ENCODE results near the gene RYR2. TPM values are rescaled to one million over a fixed set of nuclear protein-coding genes. Genes with fewer than 3 reads are reported as not detected.

Gene RYR2
- total and polyA plus RNA-seq, 2 of the 8 experiments (the other 6 are each of a cell fraction or from before 2014, with no cell fraction given): 1.3 to 4.4 TPM

GRCh38 chr1:237011432-237011831 lies 30.6 kb upstream of the RYR2 start:
- no peak overlapping the region for H4K5ac ChIP-seq (ENCODE audit: insufficient read length, low read depth, low read length)
- 0 out of 2 replicates have a peak, but pooled peaks cover 2% of the 10 kb centered on the region for H3K23me2 ChIP-seq (ENCODE audit: low read depth, low read length)
- POLR2A ChIA-PET (ENCODE audit: partially characterized antibody): no interaction called here
- H3K4me3 ChIP-seq (ENCODE audit: extremely low read depth in 1 of 4, insufficient read depth in 2 of 4, low read depth in 3 of 4, low read length in 4 of 4): no peak overlapping the region
- no peak overlapping the region for H3K56ac ChIP-seq (replicated peaks; ENCODE audit: insufficient read length, low read depth, low read length)
- no peaks in the 10 kb centered on the region for H4K20me1 ChIP-seq (replicated peaks in 1 of 2; ENCODE audit: control insufficient read depth in 1 of 2, insufficient read depth in 2 of 2, low read length in 2 of 2)
- no peak overlapping the region for H3K18ac ChIP-seq (ENCODE audit: extremely low read depth, low read length)
- H4K91ac ChIP-seq (replicated peaks; ENCODE audit: insufficient read length, low read length): no peak overlapping the region
- H3K36me3 ChIP-seq (ENCODE audit: control insufficient read depth in 2 of 4, insufficient read depth in 4 of 4, low read length in 3 of 4): no peaks in the 10 kb centered on the region
- H4K8ac ChIP-seq (ENCODE audit: extremely low read depth, insufficient read depth, low read length): no peak overlapping the region
- peaks cover 0 to 15% (median 6%) of the 10 kb centered on the region in 4 experiments; a peak in 4 of 7 replicates for H3K4me1 ChIP-seq (replicated peaks in 1 of 4; ENCODE audit: control insufficient read depth in 3 of 4, insufficient read depth in 4 of 4, low read length in 3 of 4)
- H3K79me1 ChIP-seq (ENCODE audit: low read depth, low read length): no peaks in the 10 kb centered on the region
- no peak overlapping the region for H3K4me2 ChIP-seq (ENCODE audit: insufficient read depth in 1 of 2, low read depth in 2 of 2, low read length in 2 of 2)
- H2BK20ac ChIP-seq (ENCODE audit: low read length): no peak overlapping the region
- no peak overlapping the region for H2BK12ac ChIP-seq (ENCODE audit: low read depth, low read length)
- CTCF ChIA-PET (ENCODE audit: partially characterized antibody): no interaction called here
- WGBS, 2 experiments (ENCODE audit: extremely low coverage in 1 of 2, insufficient coverage in 1 of 2, insufficient read length in 1 of 2, insufficient replicate concordance in 2 of 2, low coverage in 1 of 2, low lambda C conversion rate in 2 of 2, missing lambda C conversion rate in 1 of 2): 78% methylated on average over 3 of the region's 3 CpGs; no CpG with 5 or more reads in 1 of the 2 experiments
- H3K9me3 ChIP-seq (ENCODE audit: insufficient read depth in 2 of 2, low read depth in 1 of 2, low read length in 1 of 2): no peaks in the 10 kb centered on the region; a peak in 1 of 4 replicates
- no peak overlapping the region for H2BK5ac ChIP-seq (ENCODE audit: low read depth, low read length)
- H3K14ac ChIP-seq (ENCODE audit: insufficient read length): no peak overlapping the region
- no peak for DNase-seq (ENCODE audit: low read depth in 1 of 2, low spot score in 2 of 2)
- TF ChIP-seq JUN (IDR thresholded peaks at IDR 0.05; ENCODE audit: low read depth, low read length): no peak
- TF ChIP-seq, protein P1, sequence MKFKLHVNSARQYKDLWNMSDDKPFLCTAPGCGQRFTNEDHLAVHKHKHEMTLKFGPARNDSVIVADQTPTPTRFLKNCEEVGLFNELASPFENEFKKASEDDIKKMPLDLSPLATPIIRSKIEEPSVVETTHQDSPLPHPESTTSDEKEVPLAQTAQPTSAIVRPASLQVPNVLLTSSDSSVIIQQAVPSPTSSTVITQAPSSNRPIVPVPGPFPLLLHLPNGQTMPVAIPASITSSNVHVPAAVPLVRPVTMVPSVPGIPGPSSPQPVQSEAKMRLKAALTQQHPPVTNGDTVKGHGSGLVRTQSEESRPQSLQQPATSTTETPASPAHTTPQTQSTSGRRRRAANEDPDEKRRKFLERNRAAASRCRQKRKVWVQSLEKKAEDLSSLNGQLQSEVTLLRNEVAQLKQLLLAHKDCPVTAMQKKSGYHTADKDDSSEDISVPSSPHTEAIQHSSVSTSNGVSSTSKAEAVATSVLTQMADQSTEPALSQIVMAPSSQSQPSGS (IDR thresholded peaks at IDR 0.05; ENCODE audit: low read length): no peak
- TF ChIP-seq CBX5 (IDR thresholded peaks at IDR 0.05; ENCODE audit: low read depth, low read length): no peak
- no peak overlapping the region for H3K4ac ChIP-seq (replicated peaks; ENCODE audit: insufficient read length, low read depth, low read length)
- H2AFZ ChIP-seq (ENCODE audit: low read length): no peak overlapping the region
- H3K79me2 ChIP-seq (ENCODE audit: control insufficient read depth in 1 of 2, insufficient read depth in 2 of 2, low read length in 2 of 2): no peaks in the 10 kb centered on the region
- H2BK15ac ChIP-seq (ENCODE audit: low read length): no peak overlapping the region
- FAIRE-seq: no peak
- H3K27ac ChIP-seq (ENCODE audit: low read depth, low read length): no peak overlapping the region
- H3K9ac ChIP-seq (replicated peaks in 1 of 4; ENCODE audit: extremely low read depth in 1 of 4, low read depth in 3 of 4, low read length in 3 of 4): no peak overlapping the region
- H3K27me3 ChIP-seq (replicated peaks in 1 of 4; ENCODE audit: control insufficient read depth in 3 of 4, extremely low read depth in 1 of 4, insufficient read depth in 3 of 4, low read length in 3 of 4): no peaks in the 10 kb centered on the region
- no peak overlapping the region for H3K23ac ChIP-seq (ENCODE audit: insufficient read length)
- H2AK5ac ChIP-seq (ENCODE audit: low read depth, low read length): no peak overlapping the region
- no peak overlapping the region for H2BK120ac ChIP-seq (replicated peaks; ENCODE audit: low read depth, low read length)
